HUDEP-2 (cell line): ENCODE data around the gene AP1AR.
"Not testable (repeated sequence)": the region's sequence is repeated elsewhere in the genome, so short reads cannot be mapped to it uniquely, and the experiment has no call there.

Experiments used
- DNase-seq, 76 experiments: peaks; one replicate each; lab custom pipeline; 2025; ENCODE audit not compliant: unreplicated experiment in 76 of 76; lab: John Stamatoyannopoulos, UW

Gene AP1AR

DNA sequence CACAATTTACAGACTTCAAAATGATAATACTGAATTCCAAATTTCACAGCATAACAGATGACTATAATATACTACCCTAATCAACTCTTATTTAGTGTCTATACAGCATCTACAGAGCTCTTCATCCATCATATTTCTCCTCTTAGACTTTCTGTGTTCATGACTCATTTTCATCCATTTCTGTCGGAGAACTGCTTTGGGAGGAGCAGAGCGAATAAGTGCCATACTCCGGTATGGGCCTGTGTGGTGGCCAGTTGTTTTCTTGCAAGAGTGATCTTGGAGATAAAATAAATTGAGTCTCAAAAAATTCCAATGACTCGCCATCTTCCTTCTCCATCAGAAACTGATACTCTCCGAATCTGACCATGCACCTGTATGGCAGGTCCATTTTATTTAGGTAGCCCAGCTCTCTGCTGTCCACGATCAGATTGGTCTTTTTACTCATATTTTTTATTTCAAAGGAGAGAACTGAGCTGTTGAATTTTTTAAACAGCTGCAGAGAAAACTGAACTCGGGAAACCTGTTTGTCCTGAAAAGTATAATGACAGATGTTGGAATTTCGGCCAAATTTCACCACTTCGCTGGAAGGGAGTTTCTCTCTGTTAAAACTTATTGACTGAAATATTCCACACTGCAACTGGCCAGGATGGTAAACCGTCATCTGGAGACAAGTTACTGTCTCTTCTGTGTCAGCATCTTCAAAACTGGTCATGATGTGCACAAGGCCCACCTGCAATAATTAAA lies 46.3 kb downstream of the AP1AR start:
- no peak for DNase-seq

GRCh38 chr4:112279025-112279881 lies 47.7 kb downstream of the AP1AR start:
- DNase-seq, result no peak

DNA sequence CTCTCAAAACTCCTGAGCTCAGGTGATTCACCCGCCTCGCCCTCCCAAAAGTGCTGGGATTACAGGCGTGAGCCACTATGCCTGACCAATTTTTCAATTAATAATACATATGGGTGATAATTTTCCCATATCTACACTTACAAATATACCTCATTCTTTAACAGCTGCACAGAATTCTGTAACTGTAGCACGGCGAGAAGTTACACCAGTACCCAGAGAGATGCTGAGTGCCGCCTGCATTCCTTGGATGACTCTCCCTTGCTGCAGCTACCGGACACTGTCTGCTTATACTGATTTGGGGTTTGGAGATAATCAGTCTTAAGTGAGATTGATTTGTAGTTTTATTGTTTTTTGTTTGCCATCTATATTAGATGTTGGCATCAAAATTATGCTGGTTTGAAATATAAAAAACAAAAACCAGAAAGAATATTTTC lies 48.3 kb downstream of the AP1AR start:
- DNase-seq, result no peak

DNA sequence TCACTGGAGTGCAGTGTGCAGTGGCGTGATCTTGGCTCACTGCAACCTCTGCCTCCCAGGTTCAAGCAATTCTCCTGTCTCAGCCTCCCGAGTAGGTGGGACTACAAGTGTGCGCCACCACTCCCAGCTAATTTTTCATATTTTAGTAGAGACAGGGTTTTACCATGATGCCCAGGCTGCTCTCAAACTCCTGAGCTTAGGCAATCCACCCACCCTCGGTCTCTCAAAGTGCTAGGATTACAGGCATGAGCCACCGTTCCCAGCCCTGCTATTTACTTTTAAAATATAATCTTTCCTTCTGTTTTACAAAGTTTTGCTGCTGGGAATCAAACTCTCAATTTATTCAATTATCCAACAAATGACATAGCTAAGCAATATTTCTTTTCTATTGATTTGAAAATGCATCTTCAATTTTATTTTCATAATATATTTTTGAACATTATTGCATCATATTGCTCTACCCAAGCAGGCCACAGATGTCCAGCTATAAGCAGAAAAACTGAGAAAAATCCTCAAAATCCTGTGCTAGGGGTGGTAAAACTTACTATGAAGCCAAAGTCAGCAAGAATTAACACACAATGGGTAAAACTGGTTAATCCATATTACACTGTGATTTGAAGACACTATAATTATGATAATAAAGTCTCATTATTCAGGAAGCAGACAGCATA lies 48.9 kb downstream of the AP1AR start:
- DNase-seq, result no peak

DNA sequence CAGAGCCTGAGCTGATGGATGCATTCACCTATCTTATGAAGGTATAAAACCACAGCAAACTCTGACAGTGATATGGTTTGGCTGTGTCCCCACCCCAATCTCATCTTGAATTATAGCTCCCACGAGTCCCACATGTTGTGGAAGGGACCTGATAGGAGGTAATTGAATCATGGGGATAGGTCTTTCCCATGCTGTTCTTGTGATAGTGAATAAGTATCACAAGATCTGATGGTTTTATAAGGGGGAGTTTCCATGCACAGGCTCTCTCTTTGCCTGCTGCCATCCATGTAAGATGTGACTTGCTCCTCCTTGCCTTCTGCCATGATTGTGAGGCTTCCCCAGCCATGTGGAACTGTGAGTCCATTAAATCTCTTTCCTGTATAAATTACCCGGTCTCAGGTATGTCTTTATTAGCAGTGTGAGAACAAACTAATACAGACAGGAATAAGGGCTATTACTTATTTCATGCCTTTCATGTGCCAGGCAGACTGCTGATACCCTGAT lies 50.4 kb downstream of the AP1AR start:
- not testable (repeated sequence) for DNase-seq

GRCh38 chr4:112282860-112283667 lies 51.5 kb downstream of the AP1AR start:
- no peak for DNase-seq

GRCh38 chr4:112284166-112284565 lies 52.6 kb downstream of the AP1AR start:
- DNase-seq, result no peak

GRCh38 chr4:112284662-112285411 lies 53.2 kb downstream of the AP1AR start:
- DNase-seq, result no peak

- DNase-seq, result no peak
These were observed 55.8 kb downstream of the AP1AR start for GRCh38 chr4:112287258-112287989.

GRCh38 chr4:112288455-112288854 lies 56.9 kb downstream of the AP1AR start:
- no peak for DNase-seq

DNA sequence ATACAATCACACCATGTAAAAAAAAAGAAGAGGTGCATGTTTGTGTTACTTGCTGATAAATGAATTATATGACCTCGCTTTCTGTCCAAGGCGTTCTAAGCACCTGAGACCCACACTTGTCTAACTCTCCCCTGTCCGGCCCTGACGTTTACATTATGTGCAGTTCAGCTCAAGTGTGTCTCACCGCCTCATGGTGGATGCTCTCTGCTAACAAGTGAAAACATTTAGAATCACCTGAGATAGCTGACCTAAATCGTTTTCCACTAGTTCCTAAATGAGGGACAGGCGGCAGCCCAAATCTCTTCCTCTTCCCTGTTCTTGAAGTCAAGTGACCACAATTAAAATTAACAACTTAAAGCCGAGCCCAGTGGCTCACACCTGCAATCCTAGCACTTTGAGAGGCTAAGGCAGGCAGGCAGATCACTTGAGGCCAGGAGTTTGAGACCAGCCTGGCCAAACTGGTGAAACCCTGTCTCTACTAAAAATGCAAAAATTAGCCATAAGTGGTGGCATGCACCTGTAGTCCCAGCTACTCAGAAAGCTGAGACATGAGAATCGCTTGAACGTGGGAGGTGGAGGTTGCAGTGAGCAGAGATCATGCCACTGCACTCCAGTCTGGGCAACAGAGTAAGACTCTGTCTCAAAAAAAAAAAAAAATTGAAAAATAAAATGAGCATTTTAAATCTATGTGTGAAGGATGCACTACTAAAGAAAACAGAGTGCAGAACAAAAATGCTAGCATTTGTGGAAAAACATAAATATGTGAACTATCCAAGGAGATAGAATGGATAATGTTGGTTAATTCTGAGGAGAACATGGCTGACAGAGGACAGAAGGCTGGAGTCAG lies 58.0 kb downstream of the AP1AR start:
- DNase-seq, result no peak

GRCh38 chr4:112290341-112290740 lies 58.8 kb downstream of the AP1AR start:
- no peak for DNase-seq

DNA sequence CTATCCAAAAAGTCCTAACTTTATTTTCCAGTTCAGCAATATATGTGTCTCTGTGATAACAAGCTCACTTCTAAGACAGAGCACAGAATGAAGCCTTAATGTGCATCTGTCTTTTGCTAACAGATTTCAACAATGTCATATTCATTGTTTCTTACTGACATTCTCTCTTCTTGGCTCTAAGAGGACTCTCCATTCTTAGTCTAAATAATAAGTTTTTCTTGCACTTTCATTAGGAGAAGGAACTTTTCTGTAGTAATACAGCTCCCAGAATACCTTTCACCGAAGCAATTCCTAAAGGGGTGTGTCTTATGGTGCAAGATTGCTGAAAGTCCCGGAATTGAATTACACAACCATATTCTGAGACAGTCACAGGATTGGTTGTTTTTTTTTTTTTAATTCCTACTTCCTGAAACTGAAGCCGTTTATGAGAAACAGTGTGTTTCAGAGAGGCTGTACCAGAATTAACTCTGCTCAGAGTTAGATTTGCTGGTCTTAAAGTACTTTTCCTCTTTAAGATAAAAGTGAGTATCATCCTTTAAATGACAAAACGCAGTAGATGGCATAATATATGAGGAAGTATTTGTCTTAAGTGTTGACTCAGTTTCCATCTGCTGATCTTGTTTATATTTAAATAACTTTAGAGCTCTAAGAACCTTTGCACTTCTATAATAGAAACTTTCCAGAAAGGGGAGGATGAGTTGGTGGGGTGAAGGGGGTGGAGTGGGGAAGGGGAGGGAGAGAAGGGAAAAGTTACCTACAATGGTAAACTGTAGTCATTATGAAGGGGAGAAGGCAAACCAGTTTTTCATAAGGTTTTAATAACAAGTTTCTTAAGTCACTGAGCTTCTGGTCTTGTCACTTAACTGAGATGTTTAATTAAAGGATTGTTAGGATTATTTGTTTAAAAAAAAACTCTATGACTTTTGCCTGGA lies 65.6 kb downstream of the AP1AR start, which contains the start of gene ALPK1:
Gene ALPK1, plus strand, starts transcription at position 421 of the 932 bp plus-strand sequence.
- DNase-seq, result no peak

DNA sequence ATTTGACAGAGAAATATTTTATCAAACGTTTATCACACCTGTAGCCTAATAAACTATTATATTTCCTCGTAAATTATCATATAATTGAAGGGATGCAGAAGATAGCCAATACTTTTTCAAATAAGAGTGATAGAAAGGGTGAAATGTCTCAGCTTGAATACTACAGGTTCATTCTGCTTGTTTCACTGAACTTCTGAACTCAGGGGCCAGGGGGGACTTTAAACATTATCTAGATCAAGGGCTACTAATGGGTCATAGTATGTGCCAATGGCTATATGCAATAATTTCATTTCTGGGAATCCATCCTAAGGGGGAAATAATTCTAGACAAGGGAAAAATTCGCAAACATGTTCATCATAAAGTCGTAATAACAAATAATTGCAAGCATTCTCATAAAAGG lies 68.1 kb downstream of the AP1AR start:
- no peak for DNase-seq

DNA sequence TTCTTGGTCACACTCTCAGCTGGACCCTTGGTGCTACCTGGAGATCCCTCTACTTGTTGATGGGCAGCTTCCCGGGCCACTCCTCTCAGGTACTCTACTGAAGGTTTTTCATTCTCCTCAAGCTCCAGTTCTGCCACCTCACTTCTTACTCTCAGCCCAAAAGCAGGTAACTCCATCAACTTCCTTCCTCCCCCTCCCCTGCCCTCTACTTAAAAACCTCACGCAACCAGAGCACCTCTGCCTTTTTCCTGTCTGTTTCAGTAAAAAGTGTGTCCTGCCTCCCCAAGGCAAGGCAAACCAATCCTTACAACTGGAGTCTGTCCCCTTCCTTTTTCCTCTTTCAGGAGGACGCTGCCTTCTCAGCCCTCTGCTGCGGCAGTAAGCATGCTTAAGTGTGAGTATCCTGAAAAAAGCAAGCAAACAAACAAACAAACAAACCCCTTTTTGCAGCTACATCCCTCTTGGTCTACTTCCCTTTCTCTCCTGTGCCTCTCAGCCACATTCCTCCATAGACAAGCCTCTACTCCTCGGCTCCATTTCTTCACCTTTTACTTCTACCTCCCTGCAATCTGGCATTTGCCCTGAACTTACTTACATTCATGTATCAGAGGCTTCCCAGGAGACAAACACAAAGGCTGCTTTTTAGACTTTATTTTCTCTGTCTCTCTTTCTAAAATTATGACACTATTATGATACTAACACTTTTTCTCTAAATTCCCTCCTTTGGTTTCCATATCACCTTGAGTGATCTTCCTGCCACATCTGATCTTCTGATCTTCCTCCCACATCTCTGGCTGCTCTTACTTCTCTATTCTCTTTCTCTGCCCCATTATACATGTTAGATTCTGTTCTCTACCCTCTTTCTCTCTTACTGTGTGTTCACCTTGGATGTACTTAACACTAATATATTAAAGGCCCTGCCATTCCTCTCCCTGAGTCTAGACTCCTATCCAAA lies 71.0 kb downstream of the AP1AR start:
- DNase-seq, result no peak

GRCh38 chr4:112305477-112305876 lies 73.9 kb downstream of the AP1AR start:
- not testable (repeated sequence) for DNase-seq
